Fibroblast of lung (primary cell): ENCODE data around the gene ZNF454. TPM values are rescaled to one million over a fixed set of nuclear protein-coding genes. Genes with fewer than 3 reads are reported as not detected.

Experiments used
- DNase-seq, 2 donors: peaks; one replicate each; pipeline versions ENCODE4 v3.0.0 to v3.0.0-alpha.2; 2010; ENCODE audit warnings: low read depth in 2 of 2
- H2AFZ ChIP-seq: 2 replicates; pipeline ENCODE4 v1.5.1; 2012; ENCODE audit warnings: low read length, control low read depth, inconsistent platforms
- H3K27ac ChIP-seq: 2 replicates; pipeline ENCODE4 v1.5.1; 2011; ENCODE audit warnings: low read length, control low read depth; ENCODE audit not compliant: insufficient read depth
- H3K27me3 ChIP-seq: 2 replicates; pipeline ENCODE4 v1.5.1; 2011; ENCODE audit warnings: mild to moderate bottlenecking, low read length; ENCODE audit not compliant: control insufficient read depth, insufficient read depth
- H3K36me3 ChIP-seq: 2 replicates; pipeline ENCODE4 v1.5.1; 2011; ENCODE audit warnings: low read length; ENCODE audit not compliant: control insufficient read depth, insufficient read depth
- H3K4me1 ChIP-seq: 2 replicates; pipeline ENCODE4 v1.5.1; 2011; ENCODE audit warnings: low read length; ENCODE audit not compliant: control insufficient read depth, insufficient read depth; ENCODE audit errors: extremely low read depth
- H3K4me2 ChIP-seq: 2 replicates; pipeline ENCODE4 v1.5.1; 2011; ENCODE audit warnings: low read length, control low read depth; ENCODE audit not compliant: insufficient read depth; ENCODE audit errors: extremely low read depth
- H3K4me3 ChIP-seq, 4 experiments: fragments of 200-600 bp in 1 of 4; sonication (generic) in 1 of 4; replicated peaks in 1 of 4; 2 replicates each; pipeline ENCODE4 v1.5.1; 2011 to 2016; ENCODE audit warnings: low read length in 4 of 4, low read depth in 3 of 4, mild to moderate bottlenecking in 3 of 4, control low read depth in 2 of 4, inconsistent platforms in 1 of 4, mixed read lengths in 1 of 4; ENCODE audit not compliant: insufficient read depth in 1 of 4; ENCODE audit errors: control extremely low read depth in 1 of 4
- H3K79me2 ChIP-seq: 2 replicates; pipeline ENCODE4 v1.5.1; 2012; ENCODE audit warnings: mild to moderate bottlenecking, low read length, inconsistent platforms; ENCODE audit not compliant: control insufficient read depth, insufficient read depth
- H3K9ac ChIP-seq: 2 replicates; pipeline ENCODE4 v1.5.1; 2011; ENCODE audit warnings: mild to moderate bottlenecking, low read length, control low read depth; ENCODE audit not compliant: insufficient read depth
- H3K9me3 ChIP-seq: 2 replicates; pipeline ENCODE4 v1.5.1; 2012; ENCODE audit warnings: low read depth, low read length; ENCODE audit not compliant: control insufficient read depth, insufficient read depth
- H4K20me1 ChIP-seq: 2 replicates; pipeline ENCODE4 v1.5.1; 2011; ENCODE audit warnings: low read length; ENCODE audit not compliant: control insufficient read depth, insufficient read depth; ENCODE audit errors: extremely low read depth
- CTCF ChIP-seq, 2 donors: IDR thresholded peaks in 1 of 2; conservative IDR thresholded peaks in 1 of 2; 1 replicate in 1 of 2; 2 replicates in 1 of 2; pipeline ENCODE4 v1.5.1; 2011 to 2012; ENCODE audit warnings: low read length in 2 of 2, control low read depth in 1 of 2, inconsistent platforms in 1 of 2, low read depth in 1 of 2, mild to moderate bottlenecking in 1 of 2
- EZH2 ChIP-seq: IDR thresholded peaks from 2 replicates; pipeline ENCODE4 v1.5.1; 2012; ENCODE audit warnings: low read length, control low read depth, mild to moderate bottlenecking; ENCODE audit errors: missing control alignments
- polyA plus RNA-seq, 2 donors: library from polyadenylated mRNA; depleted of rRNA in 1 of 2; stranded (reverse) in 1 of 2; unstranded in 1 of 2; fragments of >200 nt; gene quantifications; 2 replicates each; pipeline ENCODE4 v1.2.1, GENCODE V29; 2011 to 2012; ENCODE audit warnings: missing spikeins in 1 of 2
- total RNA-seq: library from RNA; depleted of rRNA; stranded (reverse); fragments of >200 nt; gene quantifications from 2 replicates; pipeline ENCODE4 v1.2.1, GENCODE V29; 2014

Gene ZNF454
- total and polyA plus RNA-seq, 2 donors (not counting 1 experiment from before 2014, with no cell fraction given) = 0.59 to 3.3 TPM

DNA sequence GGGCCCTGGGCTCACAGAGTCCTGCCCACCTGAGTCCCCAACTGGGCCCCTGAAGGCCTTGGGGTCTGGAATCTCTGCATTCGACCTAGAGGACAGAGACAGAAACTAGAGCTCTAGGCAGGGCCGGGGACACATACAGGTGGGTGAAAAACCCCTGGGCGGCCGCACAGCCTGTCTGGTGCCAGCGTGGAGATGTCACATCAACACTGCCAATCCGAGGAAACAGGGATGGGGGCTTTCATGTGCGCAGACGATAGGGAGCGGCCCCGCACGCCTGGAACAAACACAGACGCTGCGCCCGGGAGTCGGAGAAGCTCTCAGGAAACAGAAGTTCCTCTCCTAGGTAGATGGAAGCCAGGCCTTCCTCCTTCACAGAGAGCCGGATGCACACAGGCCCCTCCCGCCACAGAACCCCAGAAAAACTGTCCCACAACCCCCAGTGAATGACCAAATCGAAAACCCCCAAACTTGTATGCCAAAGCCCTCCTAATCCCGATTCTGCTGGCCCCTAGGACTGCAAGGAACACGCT, 52.3 kb downstream of the ZNF454 start:
- no peaks in the 10 kb centered on the region for H3K9me3 ChIP-seq
- DNase-seq = no peak
- no peak overlapping the region for H2AFZ ChIP-seq
- no peak for TF ChIP-seq CTCF (conservative IDR thresholded peaks at IDR 0.05 in 1 of 2, IDR thresholded peaks at IDR 0.05 in 1 of 2; ENCODE audit: low read depth in 1 of 2, low read length in 2 of 2)
- TF ChIP-seq EZH2 = no peak
- no peaks in the 10 kb centered on the region for H3K36me3 ChIP-seq
- no peaks in the 10 kb centered on the region for H3K27me3 ChIP-seq
- no peak overlapping the region for H3K4me3 ChIP-seq
- H3K79me2 ChIP-seq = no peaks in the 10 kb centered on the region
- no peaks in the 10 kb centered on the region for H3K4me1 ChIP-seq
- H3K4me2 ChIP-seq = no peak overlapping the region
- no peak overlapping the region for H3K27ac ChIP-seq
- no peaks in the 10 kb centered on the region for H4K20me1 ChIP-seq
- H3K9ac ChIP-seq = no peak overlapping the region

- Histone ChIP-seq H3K27me3 (no peaks in the 10 kb centered on the region), H3K27ac (no peak overlapping the region), H3K79me2 (no peaks in the 10 kb centered on the region), H3K36me3 (no peaks in the 10 kb centered on the region), H3K4me1 (no peaks in the 10 kb centered on the region), H3K4me3 (no peak overlapping the region), H2AFZ (no peak overlapping the region), H3K9ac (no peak overlapping the region), H3K4me2 (no peak overlapping the region), H3K9me3 (no peaks in the 10 kb centered on the region), H4K20me1 (no peaks in the 10 kb centered on the region)
- no peak for DNase-seq
- TF ChIP-seq EZH2 (no peak), CTCF (conservative IDR thresholded peaks at IDR 0.05 in 1 of 2, IDR thresholded peaks at IDR 0.05 in 1 of 2; ENCODE audit: low read depth in 1 of 2, low read length in 2 of 2) (no peak)
Measured at GRCh38 chr5:178993955-178994579, 53.1 kb downstream of the ZNF454 start.

DNA sequence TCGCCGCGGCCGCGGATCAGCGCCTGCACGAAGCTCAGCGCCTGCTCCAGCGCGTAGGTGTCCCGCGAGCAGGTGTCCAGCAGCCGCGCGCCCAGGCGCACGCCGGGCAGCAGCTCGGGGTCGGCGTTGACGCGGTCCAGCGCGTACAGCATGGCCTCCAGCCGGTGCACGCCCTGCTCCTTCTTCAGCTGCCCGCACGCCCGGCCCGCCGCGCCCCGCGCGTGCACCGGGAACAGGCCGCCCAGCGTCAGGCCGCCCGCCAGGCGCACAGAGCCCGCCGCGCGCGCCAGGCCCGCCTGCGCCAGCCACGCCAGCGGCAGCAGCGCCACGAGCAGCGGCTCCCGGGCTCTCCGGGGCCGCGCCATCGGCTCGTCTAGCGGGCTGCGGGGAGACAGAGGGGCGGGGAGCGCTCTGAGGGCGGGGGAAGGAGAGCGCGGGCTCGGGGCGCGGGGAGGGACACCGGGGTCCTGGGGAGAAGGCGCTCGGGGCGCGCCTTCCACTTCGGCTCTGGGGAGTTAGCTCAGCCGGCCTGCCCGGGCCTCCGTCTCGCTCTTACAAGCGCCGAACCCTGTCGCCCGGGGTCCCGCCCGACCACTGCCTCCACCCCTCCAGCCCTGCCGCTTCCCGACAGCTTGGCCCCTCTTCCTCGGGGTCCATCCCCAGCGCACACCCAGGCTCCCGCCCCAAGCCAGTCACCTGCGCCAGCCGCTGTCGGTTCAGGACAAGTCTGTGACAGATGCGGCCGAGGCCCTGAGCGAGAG, 53.8 kb downstream of the ZNF454 start, which contains the start of gene GRM6:
Gene GRM6 (minus strand): TSS at position 741 of the 761 bp plus-strand sequence. CDS start 376 bp downstream, at position 365.
- H3K4me3 ChIP-seq = no peak within 1 kb of the TSS
- no peak for DNase-seq
- no peaks in the 10 kb centered on the region for H4K20me1 ChIP-seq
- no peak within 1 kb of the TSS for H2AFZ ChIP-seq
- no peak within 1 kb of the TSS for H3K27ac ChIP-seq
- no peaks in the 10 kb centered on the region for H3K79me2 ChIP-seq
- H3K36me3 ChIP-seq = no peaks in the 10 kb centered on the region
- H3K4me1 ChIP-seq = no peaks in the 10 kb centered on the region
- no peaks in the 10 kb centered on the region for H3K9me3 ChIP-seq
- no peak within 1 kb of the TSS for H3K4me2 ChIP-seq
- TF ChIP-seq CTCF (conservative IDR thresholded peaks at IDR 0.05 in 1 of 2, IDR thresholded peaks at IDR 0.05 in 1 of 2; ENCODE audit: low read depth in 1 of 2, low read length in 2 of 2) (no peak), EZH2 (no peak)
- no peaks in the 10 kb centered on the region for H3K27me3 ChIP-seq
- no peak within 1 kb of the TSS for H3K9ac ChIP-seq
